Measurements from ENCODE around the gene RUNX2.

GRCh38 chr6:45625191-45625664 is 297.1 kb downstream of the RUNX2 start:
- TF ChIP-seq, protein P1, sequence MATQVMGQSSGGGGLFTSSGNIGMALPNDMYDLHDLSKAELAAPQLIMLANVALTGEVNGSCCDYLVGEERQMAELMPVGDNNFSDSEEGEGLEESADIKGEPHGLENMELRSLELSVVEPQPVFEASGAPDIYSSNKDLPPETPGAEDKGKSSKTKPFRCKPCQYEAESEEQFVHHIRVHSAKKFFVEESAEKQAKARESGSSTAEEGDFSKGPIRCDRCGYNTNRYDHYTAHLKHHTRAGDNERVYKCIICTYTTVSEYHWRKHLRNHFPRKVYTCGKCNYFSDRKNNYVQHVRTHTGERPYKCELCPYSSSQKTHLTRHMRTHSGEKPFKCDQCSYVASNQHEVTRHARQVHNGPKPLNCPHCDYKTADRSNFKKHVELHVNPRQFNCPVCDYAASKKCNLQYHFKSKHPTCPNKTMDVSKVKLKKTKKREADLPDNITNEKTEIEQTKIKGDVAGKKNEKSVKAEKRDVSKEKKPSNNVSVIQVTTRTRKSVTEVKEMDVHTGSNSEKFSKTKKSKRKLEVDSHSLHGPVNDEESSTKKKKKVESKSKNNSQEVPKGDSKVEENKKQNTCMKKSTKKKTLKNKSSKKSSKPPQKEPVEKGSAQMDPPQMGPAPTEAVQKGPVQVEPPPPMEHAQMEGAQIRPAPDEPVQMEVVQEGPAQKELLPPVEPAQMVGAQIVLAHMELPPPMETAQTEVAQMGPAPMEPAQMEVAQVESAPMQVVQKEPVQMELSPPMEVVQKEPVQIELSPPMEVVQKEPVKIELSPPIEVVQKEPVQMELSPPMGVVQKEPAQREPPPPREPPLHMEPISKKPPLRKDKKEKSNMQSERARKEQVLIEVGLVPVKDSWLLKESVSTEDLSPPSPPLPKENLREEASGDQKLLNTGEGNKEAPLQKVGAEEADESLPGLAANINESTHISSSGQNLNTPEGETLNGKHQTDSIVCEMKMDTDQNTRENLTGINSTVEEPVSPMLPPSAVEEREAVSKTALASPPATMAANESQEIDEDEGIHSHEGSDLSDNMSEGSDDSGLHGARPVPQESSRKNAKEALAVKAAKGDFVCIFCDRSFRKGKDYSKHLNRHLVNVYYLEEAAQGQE (tag by site-specific recombination; IDR thresholded peaks at IDR 0.05) = no peak
- TF ChIP-seq ZNF24 (tag by site-specific recombination; IDR thresholded peaks at IDR 0.05) (no peak), ZNF433 (tag by site-specific recombination; IDR thresholded peaks at IDR 0.05; ENCODE audit: low read depth) (no peak), HOXD13 (CRISPR knock-in tag; IDR thresholded peaks at IDR 0.05; ENCODE audit: borderline replicate concordance) (no peak)
- TF ChIP-seq, protein P2, sequence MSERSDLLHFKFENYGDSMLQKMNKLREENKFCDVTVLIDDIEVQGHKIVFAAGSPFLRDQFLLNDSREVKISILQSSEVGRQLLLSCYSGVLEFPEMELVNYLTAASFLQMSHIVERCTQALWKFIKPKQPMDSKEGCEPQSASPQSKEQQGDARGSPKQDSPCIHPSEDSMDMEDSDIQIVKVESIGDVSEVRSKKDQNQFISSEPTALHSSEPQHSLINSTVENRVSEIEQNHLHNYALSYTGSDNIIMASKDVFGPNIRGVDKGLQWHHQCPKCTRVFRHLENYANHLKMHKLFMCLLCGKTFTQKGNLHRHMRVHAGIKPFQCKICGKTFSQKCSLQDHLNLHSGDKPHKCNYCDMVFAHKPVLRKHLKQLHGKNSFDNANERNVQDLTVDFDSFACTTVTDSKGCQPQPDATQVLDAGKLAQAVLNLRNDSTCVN (tag by site-specific recombination; optimal IDR thresholded peaks at IDR 0.05) = no peak
